HepG2 (cell line): ENCODE results near the gene SF3B5. TPM values are rescaled to one million over a fixed set of nuclear protein-coding genes. Genes with fewer than 3 reads are reported as not detected.

ENCODE experiments used
- HHEX ChIP-seq: IDR thresholded peaks from 2 replicates; pipeline ENCODE4 v1.6.1; 2016; ENCODE audit warnings: control low read depth
- HMGXB4 ChIP-seq, 2 experiments: sonication (generic) in 1 of 2; formaldehyde crosslinking in 1 of 2; IDR thresholded peaks; 2 replicates each; pipeline versions ENCODE4 v1.4.0 to v1.6.1; 2018 to 2020; ENCODE audit warnings: missing genetic modification reagents in 2 of 2, borderline replicate concordance in 1 of 2, low read depth in 1 of 2, mild to moderate bottlenecking in 1 of 2, missing biosample characterization in 1 of 2
- IKZF4 ChIP-seq: sonication (generic); formaldehyde crosslinking; IDR thresholded peaks from 2 replicates; pipeline ENCODE4 v1.5.1; 2020; ENCODE audit warnings: borderline replicate concordance, mild to moderate bottlenecking, low read depth, missing genetic modification reagents; ENCODE audit errors: not compliant biosample characterization
- KIAA2018 ChIP-seq: sonication (generic); formaldehyde crosslinking; IDR thresholded peaks from 2 replicates; pipeline ENCODE4 v1.5.0; 2020; ENCODE audit warnings: mild to moderate bottlenecking, missing genetic modification reagents, borderline replicate concordance
- NCOA5 ChIP-seq: sonication (generic); formaldehyde crosslinking; IDR thresholded peaks from 2 replicates; pipeline ENCODE4 v1.4.0; 2020; ENCODE audit warnings: missing genetic modification reagents
- NR2F2 ChIP-seq: IDR thresholded peaks from 2 replicates; pipeline ENCODE4 v1.6.1; 2012; ENCODE audit warnings: low read depth, inconsistent platforms, borderline replicate concordance
- PAWR ChIP-seq: sonication (generic); formaldehyde crosslinking; IDR thresholded peaks from 2 replicates; pipeline ENCODE4 v1.4.0; 2020; ENCODE audit warnings: missing genetic modification reagents, mild to moderate bottlenecking, borderline replicate concordance
- SAP130 ChIP-seq: IDR thresholded peaks from 2 replicates; pipeline ENCODE4 v1.6.1; 2016; ENCODE audit warnings: low read depth
- SIN3B ChIP-seq: fragments of 150-350 bp; IDR thresholded peaks from 2 replicates; pipeline ENCODE4 v1.6.1; 2014; ENCODE audit warnings: low read length
- SP140L ChIP-seq: sonication (generic); formaldehyde crosslinking; IDR thresholded peaks from 2 replicates; pipeline ENCODE4 v1.4.0; 2020; ENCODE audit warnings: missing genetic modification reagents, borderline replicate concordance
- UBTF ChIP-seq: sonication (generic); formaldehyde crosslinking; IDR thresholded peaks from 2 replicates; pipeline ENCODE4 v1.4.0; 2020; ENCODE audit warnings: mild to moderate bottlenecking, missing genetic modification reagents
- ZNF441 ChIP-seq: sonication (generic); formaldehyde crosslinking; IDR thresholded peaks from 2 replicates; pipeline ENCODE4 v1.7.0; 2021; ENCODE audit warnings: missing genetic modification reagents, borderline replicate concordance
- ZNF460 ChIP-seq: sonication (generic); formaldehyde crosslinking; IDR thresholded peaks from 2 replicates; pipeline ENCODE4 v1.5.1; 2020; ENCODE audit warnings: missing genetic modification reagents, mild to moderate bottlenecking, borderline replicate concordance
- ZNF557 ChIP-seq: sonication (generic); formaldehyde crosslinking; IDR thresholded peaks from 2 replicates; pipeline ENCODE4 v1.4.0; 2020; ENCODE audit warnings: missing genetic modification reagents
- polyA plus RNA-seq, 8 experiments: library from polyadenylated mRNA; depleted of rRNA in 3 of 8; stranded (reverse) in 7 of 8; unstranded in 1 of 8; fragments of >200 nt; fragmentation: Illumina TruSeq in 4 of 8; extraction: Trizol in 4 of 8; gene quantifications; 2 replicates each; pipeline versions ENCODE4 v1.2.1 to v1.2.3, GENCODE V29; 2011 to 2016; ENCODE audit warnings: low read depth in 4 of 8, missing spikeins in 1 of 8, mixed read lengths in 1 of 8; ENCODE audit not compliant: insufficient read depth in 1 of 8
- total RNA-seq, 5 experiments: library from RNA; depleted of rRNA; stranded (reverse); fragments of >200 nt; fragmentation: Illumina TruSeq; extraction: Trizol; gene quantifications; 2 replicates each; pipeline ENCODE4 v1.2.3, GENCODE V29; 2016; ENCODE audit warnings: low read depth in 1 of 5

The SF3B5 gene
- total and polyA plus RNA-seq, 2 of the 13 experiments (the other 11 are each of a cell fraction or from before 2014, with no cell fraction given) = 263 to 292 TPM

- no peak for TF ChIP-seq KIAA2018 (CRISPR knock-in tag)
- TF ChIP-seq HHEX (CRISPR knock-in tag) = no peak
- TF ChIP-seq NCOA5 (CRISPR knock-in tag) = no peak
- TF ChIP-seq SP140L = 0 out of 2 replicates have a peak, but pooled peaks have one; percentile 37
- TF ChIP-seq HMGXB4 (CRISPR knock-in tag; IDR thresholded peaks at IDR 0.05; ENCODE audit: borderline replicate concordance in 1 of 2, low read depth in 1 of 2) = peak; percentile 76 to 87; a peak in 3 of 4 replicates
- TF ChIP-seq ZNF557 (CRISPR knock-in tag) = no peak; the same call in 1 of the 2 replicates
- TF ChIP-seq SIN3B = no peak
- peak; percentile 80; the same call in 1 of the 2 replicates for TF ChIP-seq ZNF441
- no peak for TF ChIP-seq IKZF4 (CRISPR knock-in tag)
- no peak for TF ChIP-seq NR2F2
- TF ChIP-seq ZNF460 (CRISPR knock-in tag) = peak; percentile 56; the same call in 1 of the 2 replicates
- no peak for TF ChIP-seq PAWR (CRISPR knock-in tag)
- TF ChIP-seq SAP130 (CRISPR knock-in tag) = peak; percentile 64
- TF ChIP-seq UBTF (CRISPR knock-in tag) = peak; percentile 84
These were observed 31.5 kb downstream of the SF3B5 start (continued) for GRCh38 chr6:144063744-144064401.
